Measurements from ENCODE around the gene EME1.
A peak's percentile ranks its signal among the peaks of the same experiment; 100 is the strongest.

EME1 gene

GRCh38 chr17:50363217-50364060, 9.6 kb upstream of the EME1 start:
- TF ChIP-seq POLR2A (IDR thresholded peaks at IDR 0.05; ENCODE audit: low read length) (no peak), GATA1 (IDR thresholded peaks at IDR 0.05; ENCODE audit: low read depth, low read length) (no peak)
- peak in 1 of 2 experiments; percentile 28 for DNase-seq

GRCh38 chr17:50364061-50364458, 9.0 kb upstream of the EME1 start:
- no peak for DNase-seq
- no peak for TF ChIP-seq GATA1 (IDR thresholded peaks at IDR 0.05; ENCODE audit: low read depth, low read length)
- TF ChIP-seq POLR2A (IDR thresholded peaks at IDR 0.05; ENCODE audit: low read length) = no peak

GRCh38 chr17:50364715-50365114, 8.3 kb upstream of the EME1 start:
- TF ChIP-seq GATA1 (IDR thresholded peaks at IDR 0.05; ENCODE audit: low read depth, low read length) = no peak
- TF ChIP-seq POLR2A (IDR thresholded peaks at IDR 0.05; ENCODE audit: low read length) = no peak

GRCh38 chr17:50365165-50365564, 7.9 kb upstream of the EME1 start:
- TF ChIP-seq POLR2A (IDR thresholded peaks at IDR 0.05; ENCODE audit: low read length) = no peak
- DNase-seq = no peak

More at GRCh38 chr17:50364715-50365114, 8.3 kb upstream of the EME1 start:
- DNase-seq = no peak

- no peak for DNase-seq
- TF ChIP-seq POLR2A (IDR thresholded peaks at IDR 0.05; ENCODE audit: low read length) (no peak), GATA1 (IDR thresholded peaks at IDR 0.05; ENCODE audit: low read depth, low read length) (no peak)
Measured at GRCh38 chr17:50365649-50366393, 7.2 kb upstream of the EME1 start.

- no peak for DNase-seq
- TF ChIP-seq POLR2A (IDR thresholded peaks at IDR 0.05; ENCODE audit: low read length) (no peak), GATA1 (IDR thresholded peaks at IDR 0.05; ENCODE audit: low read depth, low read length) (no peak)
Measured at GRCh38 chr17:50367401-50367800, 5.6 kb upstream of the EME1 start.

- DNase-seq = no peak
- TF ChIP-seq GATA1 (IDR thresholded peaks at IDR 0.05; ENCODE audit: low read depth, low read length) = no peak
- no peak for TF ChIP-seq POLR2A (IDR thresholded peaks at IDR 0.05; ENCODE audit: low read length)
Measured at GRCh38 chr17:50370052-50370451, 3.0 kb upstream of the EME1 start.

- TF ChIP-seq GATA1 (IDR thresholded peaks at IDR 0.05; ENCODE audit: low read depth, low read length) (no peak), POLR2A (IDR thresholded peaks at IDR 0.05; ENCODE audit: low read length) (no peak)
- peak in 1 of 2 experiments; percentile 30 for DNase-seq
Measured at GRCh38 chr17:50371526-50371925, 1.5 kb upstream of the EME1 start.

GRCh38 chr17:50372222-50372757, 739 bp upstream of the EME1 start:
- TF ChIP-seq GATA1 (IDR thresholded peaks at IDR 0.05; ENCODE audit: low read depth, low read length) (no peak), POLR2A (IDR thresholded peaks at IDR 0.05; ENCODE audit: low read length) (no peak)
- DNase-seq = peak in 1 of 2 experiments; percentile 65

GRCh38 chr17:50373705-50374104, 676 bp downstream of the EME1 start:
- no peak for DNase-seq
- TF ChIP-seq POLR2A (IDR thresholded peaks at IDR 0.05; ENCODE audit: low read length) = no peak
- TF ChIP-seq GATA1 (IDR thresholded peaks at IDR 0.05; ENCODE audit: low read depth, low read length) = no peak

- DNase-seq = no peak
- TF ChIP-seq GATA1 (IDR thresholded peaks at IDR 0.05; ENCODE audit: low read depth, low read length) = no peak
- TF ChIP-seq POLR2A (IDR thresholded peaks at IDR 0.05; ENCODE audit: low read length) = no peak
Measured at GRCh38 chr17:50375858-50376538, 3.0 kb downstream of the EME1 start.

GRCh38 chr17:50379351-50380132, 6.5 kb downstream of the EME1 start:
- DNase-seq = no peak
- TF ChIP-seq GATA1 (IDR thresholded peaks at IDR 0.05; ENCODE audit: low read depth, low read length) (no peak), POLR2A (IDR thresholded peaks at IDR 0.05; ENCODE audit: low read length) (no peak)

All from erythroblast (primary cell).